ENCODE measurements around the gene ERBB4.

GRCh38 chr2:212109217-212109616 is 429.4 kb downstream of the ERBB4 start:
- TF ChIP-seq POLR2A (IDR thresholded peaks at IDR 0.05), result no peak
- no peak for TF ChIP-seq CTCF (IDR thresholded peaks at IDR 0.05)

Data from prostate gland (tissue), 2 donors.